ENCODE measurements around the gene UBALD2.
A peak's percentile ranks its signal among the peaks of the same experiment; 100 is the strongest.
"Not testable (repeated sequence)": the region's sequence is repeated elsewhere in the genome, so short reads cannot be mapped to it uniquely, and the experiment has no call there.

The UBALD2 gene

DNA sequence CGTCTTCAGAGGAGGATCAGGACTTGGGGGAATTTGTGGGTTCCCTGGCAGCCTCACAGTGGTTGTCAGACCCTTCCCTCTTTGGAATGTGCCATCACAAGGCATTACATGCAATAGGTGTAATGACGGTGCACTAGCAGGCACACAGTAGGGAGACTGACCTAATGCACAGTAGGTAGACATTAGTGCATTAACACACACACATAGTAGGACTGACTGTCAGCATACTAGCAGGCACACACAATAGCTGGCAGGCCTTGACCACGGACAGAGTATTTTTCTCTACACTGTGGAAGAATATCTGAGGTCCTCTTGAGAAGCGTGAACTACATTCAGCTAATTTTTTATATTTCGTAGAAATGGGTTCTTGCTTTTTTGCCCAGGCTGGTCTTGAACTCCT, 10.9 kb upstream of the UBALD2 start:
- H3K27ac ChIP-seq (replicated peaks) = no peak overlapping the region

DNA sequence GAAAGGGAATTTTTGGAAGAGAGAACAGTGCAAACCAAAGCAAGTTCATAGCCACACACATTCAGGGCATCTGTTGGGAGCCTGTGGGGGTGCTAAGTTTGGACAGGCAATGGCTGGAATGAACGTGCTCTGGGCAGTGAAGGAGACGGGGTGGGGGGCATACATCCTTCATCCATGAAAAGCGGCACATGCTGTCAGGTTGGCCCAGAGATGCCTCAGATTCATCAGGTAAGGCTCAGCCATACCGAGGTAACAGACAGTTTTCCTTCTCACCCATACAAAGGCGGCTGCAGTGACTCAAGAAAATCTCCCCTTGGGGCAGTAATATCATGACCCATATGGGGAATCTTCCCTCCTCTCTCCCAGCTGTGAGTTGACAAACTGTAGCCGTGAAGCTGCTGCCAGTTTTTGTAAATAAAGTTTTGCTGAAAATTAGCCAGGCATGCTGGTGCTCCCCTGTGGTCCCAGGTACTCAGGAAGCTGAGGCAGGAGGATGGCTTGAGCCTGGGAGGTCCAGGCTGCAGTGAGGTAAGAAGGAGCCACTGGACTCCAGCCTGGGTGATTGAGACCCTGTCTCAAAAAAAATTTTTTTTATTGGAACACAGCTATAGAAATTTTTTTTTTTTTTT, 9.2 kb upstream of the UBALD2 start:
- H3K27me3 ChIP-seq (ENCODE audit: insufficient read depth, poor library complexity, severe bottlenecking) = no peaks in the 10 kb centered on the region
- no peak overlapping the region for H3K27ac ChIP-seq (replicated peaks)
- TF ChIP-seq SPI1 (IDR thresholded peaks at IDR 0.05; ENCODE audit: borderline replicate concordance, low read depth) (no peak), POLR2AphosphoS5 (IDR thresholded peaks at IDR 0.05; ENCODE audit: low read depth) (no peak), GABPA (IDR thresholded peaks at IDR 0.05; ENCODE audit: low read depth) (no peak)
- TF ChIP-seq, protein P1, sequence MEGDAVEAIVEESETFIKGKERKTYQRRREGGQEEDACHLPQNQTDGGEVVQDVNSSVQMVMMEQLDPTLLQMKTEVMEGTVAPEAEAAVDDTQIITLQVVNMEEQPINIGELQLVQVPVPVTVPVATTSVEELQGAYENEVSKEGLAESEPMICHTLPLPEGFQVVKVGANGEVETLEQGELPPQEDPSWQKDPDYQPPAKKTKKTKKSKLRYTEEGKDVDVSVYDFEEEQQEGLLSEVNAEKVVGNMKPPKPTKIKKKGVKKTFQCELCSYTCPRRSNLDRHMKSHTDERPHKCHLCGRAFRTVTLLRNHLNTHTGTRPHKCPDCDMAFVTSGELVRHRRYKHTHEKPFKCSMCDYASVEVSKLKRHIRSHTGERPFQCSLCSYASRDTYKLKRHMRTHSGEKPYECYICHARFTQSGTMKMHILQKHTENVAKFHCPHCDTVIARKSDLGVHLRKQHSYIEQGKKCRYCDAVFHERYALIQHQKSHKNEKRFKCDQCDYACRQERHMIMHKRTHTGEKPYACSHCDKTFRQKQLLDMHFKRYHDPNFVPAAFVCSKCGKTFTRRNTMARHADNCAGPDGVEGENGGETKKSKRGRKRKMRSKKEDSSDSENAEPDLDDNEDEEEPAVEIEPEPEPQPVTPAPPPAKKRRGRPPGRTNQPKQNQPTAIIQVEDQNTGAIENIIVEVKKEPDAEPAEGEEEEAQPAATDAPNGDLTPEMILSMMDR (IDR thresholded peaks at IDR 0.05; ENCODE audit: insufficient read depth, low read length) = no peak
- TF ChIP-seq, protein P2, sequence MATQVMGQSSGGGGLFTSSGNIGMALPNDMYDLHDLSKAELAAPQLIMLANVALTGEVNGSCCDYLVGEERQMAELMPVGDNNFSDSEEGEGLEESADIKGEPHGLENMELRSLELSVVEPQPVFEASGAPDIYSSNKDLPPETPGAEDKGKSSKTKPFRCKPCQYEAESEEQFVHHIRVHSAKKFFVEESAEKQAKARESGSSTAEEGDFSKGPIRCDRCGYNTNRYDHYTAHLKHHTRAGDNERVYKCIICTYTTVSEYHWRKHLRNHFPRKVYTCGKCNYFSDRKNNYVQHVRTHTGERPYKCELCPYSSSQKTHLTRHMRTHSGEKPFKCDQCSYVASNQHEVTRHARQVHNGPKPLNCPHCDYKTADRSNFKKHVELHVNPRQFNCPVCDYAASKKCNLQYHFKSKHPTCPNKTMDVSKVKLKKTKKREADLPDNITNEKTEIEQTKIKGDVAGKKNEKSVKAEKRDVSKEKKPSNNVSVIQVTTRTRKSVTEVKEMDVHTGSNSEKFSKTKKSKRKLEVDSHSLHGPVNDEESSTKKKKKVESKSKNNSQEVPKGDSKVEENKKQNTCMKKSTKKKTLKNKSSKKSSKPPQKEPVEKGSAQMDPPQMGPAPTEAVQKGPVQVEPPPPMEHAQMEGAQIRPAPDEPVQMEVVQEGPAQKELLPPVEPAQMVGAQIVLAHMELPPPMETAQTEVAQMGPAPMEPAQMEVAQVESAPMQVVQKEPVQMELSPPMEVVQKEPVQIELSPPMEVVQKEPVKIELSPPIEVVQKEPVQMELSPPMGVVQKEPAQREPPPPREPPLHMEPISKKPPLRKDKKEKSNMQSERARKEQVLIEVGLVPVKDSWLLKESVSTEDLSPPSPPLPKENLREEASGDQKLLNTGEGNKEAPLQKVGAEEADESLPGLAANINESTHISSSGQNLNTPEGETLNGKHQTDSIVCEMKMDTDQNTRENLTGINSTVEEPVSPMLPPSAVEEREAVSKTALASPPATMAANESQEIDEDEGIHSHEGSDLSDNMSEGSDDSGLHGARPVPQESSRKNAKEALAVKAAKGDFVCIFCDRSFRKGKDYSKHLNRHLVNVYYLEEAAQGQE (IDR thresholded peaks at IDR 0.05; ENCODE audit: insufficient replicate concordance, low read depth) = no peak
- no peak for DNase-seq (ENCODE audit: low read depth in 1 of 2, low spot score in 1 of 2)
- H3K4me3 ChIP-seq (replicated peaks; ENCODE audit: insufficient read depth, low read length) = no peak overlapping the region

More for the DNA sequence above, 10.9 kb upstream of the UBALD2 start:
- Histone ChIP-seq H3K4me3 (replicated peaks; ENCODE audit: insufficient read depth, low read length) (no peak overlapping the region), H3K27me3 (ENCODE audit: insufficient read depth, poor library complexity, severe bottlenecking) (no peaks in the 10 kb centered on the region)
- no peak for DNase-seq (ENCODE audit: low read depth in 1 of 2, low spot score in 1 of 2)
- TF ChIP-seq, protein P2 (IDR thresholded peaks at IDR 0.05; ENCODE audit: insufficient replicate concordance, low read depth) = no peak

GRCh38 chr17:76256430-76257050, 8.6 kb upstream of the UBALD2 start:
- H3K27me3 ChIP-seq (ENCODE audit: insufficient read depth, poor library complexity, severe bottlenecking); H3K4me3 ChIP-seq (replicated peaks; ENCODE audit: insufficient read depth, low read length); DNase-seq (ENCODE audit: low read depth in 1 of 2, low spot score in 1 of 2); H3K27ac ChIP-seq (replicated peaks): not testable (repeated sequence)

- TF ChIP-seq POLR2AphosphoS5 (IDR thresholded peaks at IDR 0.05; ENCODE audit: low read depth) = no peak
- Histone ChIP-seq H3K4me3 (replicated peaks; ENCODE audit: insufficient read depth, low read length) (no peak overlapping the region), H3K27ac (replicated peaks) (peak overlapping the region; percentile 13; the same call in 1 of the 2 replicates), H3K27me3 (ENCODE audit: insufficient read depth, poor library complexity, severe bottlenecking) (no peaks in the 10 kb centered on the region)
- no peak for DNase-seq (ENCODE audit: low read depth in 1 of 2, low spot score in 1 of 2)
These were observed 4.9 kb upstream of the UBALD2 start for GRCh38 chr17:76260220-76260619.

- DNase-seq (ENCODE audit: low read depth in 1 of 2, low spot score in 1 of 2) = no peak
- Histone ChIP-seq H3K27ac (replicated peaks) (peak overlapping the region; percentile 13; the same call in 1 of the 2 replicates), H3K4me3 (replicated peaks; ENCODE audit: insufficient read depth, low read length) (no peak overlapping the region), H3K27me3 (ENCODE audit: insufficient read depth, poor library complexity, severe bottlenecking) (no peaks in the 10 kb centered on the region)
- TF ChIP-seq POLR2AphosphoS5 (IDR thresholded peaks at IDR 0.05; ENCODE audit: low read depth) = no peak
- TF ChIP-seq SPI1 (IDR thresholded peaks at IDR 0.05; ENCODE audit: borderline replicate concordance, low read depth) = no peak
- TF ChIP-seq, protein P1 (IDR thresholded peaks at IDR 0.05; ENCODE audit: insufficient read depth, low read length) = no peak
- TF ChIP-seq GABPA (IDR thresholded peaks at IDR 0.05; ENCODE audit: low read depth) = no peak
- TF ChIP-seq, protein P2 (IDR thresholded peaks at IDR 0.05; ENCODE audit: insufficient replicate concordance, low read depth) = no peak
These were observed 4.5 kb upstream of the UBALD2 start for GRCh38 chr17:76260669-76261068.
